ENCODE data around the gene AJAP1. TPM values are rescaled to one million over a fixed set of nuclear protein-coding genes. Genes with fewer than 3 reads are reported as not detected.

Gene AJAP1
- total RNA-seq, 2 experiments from 2014 or later, result not detected

- Mint-ChIP-seq H3K36me3 (no peaks in the 10 kb centered on the region), H3K4me3 (no peak overlapping the region), H3K4me1 (no peaks in the 10 kb centered on the region), H3K27ac (no peak overlapping the region), H3K27me3 (peaks cover 18% of the 10 kb centered on the region), H3K9me3 (no peaks in the 10 kb centered on the region)
- DNase-seq, result no peak
Measured at GRCh38 chr1:4638345-4638729, 16.1 kb upstream of the AJAP1 start.

- no peaks in the 10 kb centered on the region for H3K9me3 Mint-ChIP-seq
- no peak overlapping the region for H3K4me3 Mint-ChIP-seq
- no peaks in the 10 kb centered on the region for H3K4me1 Mint-ChIP-seq
- H3K36me3 Mint-ChIP-seq, result no peaks in the 10 kb centered on the region
- peaks cover 18% of the 10 kb centered on the region for H3K27me3 Mint-ChIP-seq
- no peak overlapping the region for H3K27ac Mint-ChIP-seq
- no peak for DNase-seq
Measured at GRCh38 chr1:4640931-4641330, 13.5 kb upstream of the AJAP1 start.

GRCh38 chr1:4647391-4647790 lies 7.0 kb upstream of the AJAP1 start:
- Mint-ChIP-seq H3K27ac (no peak overlapping the region), H3K36me3 (no peaks in the 10 kb centered on the region), H3K4me1 (no peaks in the 10 kb centered on the region), H3K4me3 (no peak overlapping the region), H3K9me3 (no peaks in the 10 kb centered on the region), H3K27me3 (no peaks in the 10 kb centered on the region)
- DNase-seq, result no peak

GRCh38 chr1:4648657-4649056 lies 5.8 kb upstream of the AJAP1 start:
- no peak overlapping the region for H3K4me3 Mint-ChIP-seq
- no peak overlapping the region for H3K27ac Mint-ChIP-seq
- peaks cover 9% of the 10 kb centered on the region for H3K27me3 Mint-ChIP-seq
- H3K4me1 Mint-ChIP-seq, result no peaks in the 10 kb centered on the region
- no peak for DNase-seq
- no peaks in the 10 kb centered on the region for H3K36me3 Mint-ChIP-seq
- H3K9me3 Mint-ChIP-seq, result no peaks in the 10 kb centered on the region

- DNase-seq, result no peak
- Mint-ChIP-seq H3K9me3 (no peaks in the 10 kb centered on the region), H3K36me3 (no peaks in the 10 kb centered on the region), H3K4me3 (no peak overlapping the region), H3K4me1 (no peaks in the 10 kb centered on the region), H3K27ac (no peak overlapping the region), H3K27me3 (peaks cover 13% of the 10 kb centered on the region)
Measured at GRCh38 chr1:4650481-4650880, 3.9 kb upstream of the AJAP1 start.

- Mint-ChIP-seq H3K27me3 (peaks cover 14% of the 10 kb centered on the region), H3K4me3 (no peak overlapping the region), H3K27ac (no peak overlapping the region), H3K9me3 (no peaks in the 10 kb centered on the region), H3K4me1 (no peaks in the 10 kb centered on the region), H3K36me3 (no peaks in the 10 kb centered on the region)
- DNase-seq, result no peak
Measured at GRCh38 chr1:4650981-4651380, 3.4 kb upstream of the AJAP1 start.

GRCh38 chr1:4652631-4653327 lies 1.6 kb upstream of the AJAP1 start:
- peak; percentile 63 for DNase-seq
- Mint-ChIP-seq H3K4me3 (no peak overlapping the region), H3K27me3 (peaks cover 32% of the 10 kb centered on the region), H3K36me3 (no peaks in the 10 kb centered on the region), H3K9me3 (no peaks in the 10 kb centered on the region), H3K27ac (no peak overlapping the region), H3K4me1 (peaks cover 5% of the 10 kb centered on the region)

- no peaks in the 10 kb centered on the region for H3K36me3 Mint-ChIP-seq
- H3K27me3 Mint-ChIP-seq, result peaks cover 37% of the 10 kb centered on the region
- H3K4me3 Mint-ChIP-seq, result no peak overlapping the region
- H3K4me1 Mint-ChIP-seq, result peaks cover 5% of the 10 kb centered on the region
- no peak for DNase-seq
- H3K9me3 Mint-ChIP-seq, result no peaks in the 10 kb centered on the region
- no peak overlapping the region for H3K27ac Mint-ChIP-seq
Measured at GRCh38 chr1:4653328-4653660, 1.1 kb upstream of the AJAP1 start.

GRCh38 chr1:4654764-4655673 lies 610 bp downstream of the AJAP1 start:
- H3K9me3 Mint-ChIP-seq, result no peaks in the 10 kb centered on the region
- H3K27me3 Mint-ChIP-seq, result peaks cover 54% of the 10 kb centered on the region
- no peak overlapping the region for H3K4me3 Mint-ChIP-seq
- H3K4me1 Mint-ChIP-seq, result peaks cover 5% of the 10 kb centered on the region
- no peaks in the 10 kb centered on the region for H3K36me3 Mint-ChIP-seq
- peak; percentile 10 for DNase-seq
- H3K27ac Mint-ChIP-seq, result no peak overlapping the region

- Mint-ChIP-seq H3K9me3 (no peaks in the 10 kb centered on the region), H3K27me3 (peaks cover 62% of the 10 kb centered on the region), H3K4me1 (peaks cover 5% of the 10 kb centered on the region), H3K27ac (no peak overlapping the region), H3K36me3 (no peaks in the 10 kb centered on the region), H3K4me3 (no peak overlapping the region)
- peak; percentile 20 for DNase-seq
Measured at GRCh38 chr1:4655674-4656532, 1.5 kb downstream of the AJAP1 start.

- Mint-ChIP-seq H3K4me3 (no peak overlapping the region), H3K27ac (no peak overlapping the region), H3K9me3 (no peaks in the 10 kb centered on the region), H3K4me1 (peaks cover 5% of the 10 kb centered on the region), H3K27me3 (peaks cover 69% of the 10 kb centered on the region), H3K36me3 (no peaks in the 10 kb centered on the region)
- no peak for DNase-seq
Measured at GRCh38 chr1:4656533-4657140, 2.2 kb downstream of the AJAP1 start.

- H3K4me1 Mint-ChIP-seq, result peaks cover 5% of the 10 kb centered on the region
- no peak overlapping the region for H3K4me3 Mint-ChIP-seq
- H3K9me3 Mint-ChIP-seq, result no peaks in the 10 kb centered on the region
- no peak for DNase-seq
- H3K27me3 Mint-ChIP-seq, result peaks cover 73% of the 10 kb centered on the region
- no peak overlapping the region for H3K27ac Mint-ChIP-seq
- H3K36me3 Mint-ChIP-seq, result no peaks in the 10 kb centered on the region
Measured at GRCh38 chr1:4657244-4657789, 2.9 kb downstream of the AJAP1 start.

GRCh38 chr1:4657960-4658541 lies 3.6 kb downstream of the AJAP1 start:
- no peak overlapping the region for H3K4me3 Mint-ChIP-seq
- DNase-seq, result no peak
- H3K9me3 Mint-ChIP-seq, result no peaks in the 10 kb centered on the region
- H3K4me1 Mint-ChIP-seq, result peaks cover 5% of the 10 kb centered on the region
- H3K27me3 Mint-ChIP-seq, result peaks cover 73% of the 10 kb centered on the region
- no peak overlapping the region for H3K27ac Mint-ChIP-seq
- no peaks in the 10 kb centered on the region for H3K36me3 Mint-ChIP-seq

Measured in activated naive CD8-positive, alpha-beta T cell treated with anti-CD3 and anti-CD28 coated beads for 36 hours (primary cell).